ENCODE results near the gene CACUL1.
"Not testable (repeated sequence)": the region's sequence is repeated elsewhere in the genome, so short reads cannot be mapped to it uniquely, and the experiment has no call there.

CACUL1 gene

GRCh38 chr10:118768041-118768919 is 13.5 kb upstream of the CACUL1 start:
- no peak for DNase-seq

- no peak for DNase-seq
Observed at GRCh38 chr10:118767297-118768040, 12.7 kb upstream of the CACUL1 start.

- no peak for DNase-seq
Observed at GRCh38 chr10:118764195-118764594, 9.4 kb upstream of the CACUL1 start.

- peak; percentile 84 for DNase-seq
Observed at GRCh38 chr10:118763202-118763988, 8.6 kb upstream of the CACUL1 start.

GRCh38 chr10:118760265-118760664 is 5.5 kb upstream of the CACUL1 start:
- DNase-seq: no peak

- DNase-seq: no peak
Observed at GRCh38 chr10:118758449-118758848, 3.7 kb upstream of the CACUL1 start.

GRCh38 chr10:118754229-118754555 is 578 bp downstream of the CACUL1 start:
- DNase-seq: no peak

- no peak for DNase-seq
Observed at GRCh38 chr10:118753331-118754228, 1.2 kb downstream of the CACUL1 start.

- DNase-seq: no peak
Observed at GRCh38 chr10:118752409-118752808, 2.4 kb downstream of the CACUL1 start.

- DNase-seq: no peak
Observed at GRCh38 chr10:118751265-118751664, 3.5 kb downstream of the CACUL1 start.

GRCh38 chr10:118748041-118748440 is 6.7 kb downstream of the CACUL1 start:
- DNase-seq: no peak

- no peak for DNase-seq
Observed at GRCh38 chr10:118746246-118746645, 8.5 kb downstream of the CACUL1 start.

GRCh38 chr10:118745056-118745455 is 9.7 kb downstream of the CACUL1 start:
- DNase-seq: no peak

- not testable (repeated sequence) for DNase-seq
Observed at GRCh38 chr10:118744346-118744918, 10.3 kb downstream of the CACUL1 start.

- no peak for DNase-seq
Observed at GRCh38 chr10:118742782-118743181, 12.0 kb downstream of the CACUL1 start.

- DNase-seq: no peak
Observed at GRCh38 chr10:118742032-118742431, 12.7 kb downstream of the CACUL1 start.

GRCh38 chr10:118738406-118738805 is 16.4 kb downstream of the CACUL1 start:
- no peak for DNase-seq

- DNase-seq: no peak
Observed at GRCh38 chr10:118737603-118738302, 17.0 kb downstream of the CACUL1 start.

GRCh38 chr10:118735294-118735693 is 19.5 kb downstream of the CACUL1 start:
- no peak for DNase-seq

GRCh38 chr10:118734475-118734874 is 20.3 kb downstream of the CACUL1 start:
- DNase-seq: no peak

All from NCI-H2029 (cell line).